WTC11 (cell line): Measurements from ENCODE around the gene ZNRF1. TPM values are rescaled to one million over a fixed set of nuclear protein-coding genes. Genes with fewer than 3 reads are reported as not detected.
"Not testable (repeated sequence)": the region's sequence is repeated elsewhere in the genome, so short reads cannot be mapped to it uniquely, and the experiment has no call there.

ENCODE experiments used
- ATAC-seq: fragments of 200-7000 bp; cut with Tn5 transposase; 2 replicates; pipeline ENCODE4 v1.10.0; 2021; ENCODE audit warnings: mild to moderate bottlenecking, moderate library complexity
- CTCF ChIA-PET: fragments of 300-600 bp; sonication (Branson Sonifier 250); formaldehyde crosslinking; loops from one replicate; lab custom pipeline; 2021; ENCODE audit warnings: antibody characterized with exemption; lab: Charles Lee
- POLR2A ChIA-PET: fragments of 350-600 bp; sonication (Branson Sonifier 250); formaldehyde crosslinking; loops from one replicate; lab custom pipeline; 2021; ENCODE audit warnings: antibody characterized with exemption; lab: Charles Lee
- DNase-seq: peaks from one replicate; pipeline ENCODE4 v3.0.0; 2021; ENCODE audit warnings: low spot score
- H3K27ac Mint-ChIP-seq: 2 replicates; pipeline ENCODE4 v1.8.0; 2021; ENCODE audit warnings: mixed read lengths
- H3K27me3 Mint-ChIP-seq: 2 replicates; pipeline ENCODE4 v1.8.0; 2021; ENCODE audit warnings: low read depth, mild to moderate bottlenecking, moderate library complexity, mixed read lengths
- H3K36me3 Mint-ChIP-seq: 2 replicates; pipeline ENCODE4 v1.8.0; 2021; ENCODE audit warnings: mixed read lengths
- H3K4me1 Mint-ChIP-seq: 2 replicates; pipeline ENCODE4 v1.8.0; 2022; ENCODE audit warnings: mixed read lengths
- H3K4me3 Mint-ChIP-seq: 2 replicates; pipeline ENCODE4 v1.8.0; 2021; ENCODE audit warnings: mild to moderate bottlenecking, moderate library complexity, mixed read lengths
- H3K9me3 Mint-ChIP-seq: 2 replicates; pipeline ENCODE4 v1.8.0; 2021; ENCODE audit warnings: mixed read lengths
- ATF2 ChIP-seq: sonication (generic); formaldehyde crosslinking; IDR thresholded peaks from 2 replicates; pipeline ENCODE4 v1.8.1; 2022; ENCODE audit warnings: low read depth, missing genetic modification reagents, borderline replicate concordance
- CBFB ChIP-seq: sonication (generic); formaldehyde crosslinking; IDR thresholded peaks from 2 replicates; pipeline ENCODE4 v1.8.1; 2022; ENCODE audit warnings: mild to moderate bottlenecking, low read depth, missing genetic modification reagents
- CTCF ChIP-seq: fragments of 200-600 bp; IDR thresholded peaks from 2 replicates; pipeline ENCODE4 v1.8.0; 2022; ENCODE audit warnings: antibody characterized with exemption
- FOXP1 ChIP-seq: sonication (generic); formaldehyde crosslinking; IDR thresholded peaks from 2 replicates; pipeline ENCODE4 v1.8.0; 2022; ENCODE audit warnings: missing genetic modification reagents, mild to moderate bottlenecking, moderate library complexity, borderline replicate concordance
- GRHL2 ChIP-seq: fragments of 250-450 bp; sonication (Bioruptor Pico); IDR thresholded peaks from 2 replicates; pipeline ENCODE4 v1.8.0; 2022; ENCODE audit warnings: mild to moderate bottlenecking, moderate library complexity; ENCODE audit not compliant: insufficient replicate concordance, severe bottlenecking
- HMGA2 ChIP-seq: fragments of 250-450 bp; sonication (Bioruptor Pico); IDR thresholded peaks from 2 replicates; pipeline ENCODE4 v1.4.0; 2021; ENCODE audit warnings: mild to moderate bottlenecking, moderate library complexity
- HMGXB4 ChIP-seq: sonication (generic); formaldehyde crosslinking; IDR thresholded peaks from 2 replicates; pipeline ENCODE4 v1.8.1; 2023; ENCODE audit warnings: mild to moderate bottlenecking, moderate library complexity, missing genetic modification reagents
- KAT7 ChIP-seq: sonication (generic); formaldehyde crosslinking; IDR thresholded peaks from 2 replicates; pipeline ENCODE4 v1.8.1; 2023; ENCODE audit warnings: missing genetic modification reagents, mild to moderate bottlenecking, borderline replicate concordance
- NR2C2 ChIP-seq: sonication (generic); formaldehyde crosslinking; IDR thresholded peaks from 2 replicates; pipeline ENCODE4 v1.8.0; 2022; ENCODE audit warnings: mild to moderate bottlenecking, missing genetic modification reagents
- SOX15 ChIP-seq: fragments of 250-450 bp; sonication (Bioruptor Pico); IDR thresholded peaks from 2 replicates; pipeline ENCODE4 v1.9.0; 2021; ENCODE audit warnings: mild to moderate bottlenecking
- TEAD1 ChIP-seq: sonication (generic); formaldehyde crosslinking; IDR thresholded peaks from 2 replicates; pipeline ENCODE4 v1.8.0; 2022; ENCODE audit warnings: mild to moderate bottlenecking, missing genetic modification reagents
- TP53 ChIP-seq: sonication (generic); formaldehyde crosslinking; IDR thresholded peaks from 2 replicates; pipeline ENCODE4 v1.8.1; 2023; ENCODE audit warnings: mild to moderate bottlenecking, missing genetic modification reagents
- ZNF219 ChIP-seq: sonication (generic); formaldehyde crosslinking; IDR thresholded peaks from 2 replicates; pipeline ENCODE4 v1.8.0; 2023; ENCODE audit warnings: missing genetic modification reagents, mild to moderate bottlenecking, borderline replicate concordance
- ZNF232 ChIP-seq: sonication (generic); formaldehyde crosslinking; IDR thresholded peaks from 2 replicates; pipeline ENCODE4 v1.8.0; 2022; ENCODE audit warnings: mild to moderate bottlenecking, missing genetic modification reagents
- ZNF281 ChIP-seq: sonication (generic); formaldehyde crosslinking; IDR thresholded peaks from 2 replicates; pipeline ENCODE4 v1.8.0; 2023; ENCODE audit warnings: mild to moderate bottlenecking, missing genetic modification reagents
- total RNA-seq: library from RNA; stranded (reverse); gene quantifications from 3 replicates; pipeline ENCODE4 v1.2.3, GENCODE V29; 2021
- TF ChIP-seq, protein P1 (sequence below): sonication (generic); formaldehyde crosslinking; IDR thresholded peaks from 2 replicates; pipeline ENCODE4 v1.8.0; 2022; ENCODE audit warnings: mild to moderate bottlenecking, missing genetic modification reagents
- TF ChIP-seq, protein P2 (sequence below): sonication (generic); formaldehyde crosslinking; IDR thresholded peaks from 2 replicates; pipeline ENCODE4 v1.8.0; 2022; ENCODE audit warnings: mild to moderate bottlenecking, missing genetic modification reagents
- TF ChIP-seq, protein P3 (sequence below): sonication (generic); formaldehyde crosslinking; IDR thresholded peaks from 2 replicates; pipeline ENCODE4 v1.8.0; 2023; ENCODE audit warnings: missing genetic modification reagents, mild to moderate bottlenecking, borderline replicate concordance

Gene ZNRF1
- total RNA-seq, 1 experiment from 2014 or later = 47.6 TPM

DNA sequence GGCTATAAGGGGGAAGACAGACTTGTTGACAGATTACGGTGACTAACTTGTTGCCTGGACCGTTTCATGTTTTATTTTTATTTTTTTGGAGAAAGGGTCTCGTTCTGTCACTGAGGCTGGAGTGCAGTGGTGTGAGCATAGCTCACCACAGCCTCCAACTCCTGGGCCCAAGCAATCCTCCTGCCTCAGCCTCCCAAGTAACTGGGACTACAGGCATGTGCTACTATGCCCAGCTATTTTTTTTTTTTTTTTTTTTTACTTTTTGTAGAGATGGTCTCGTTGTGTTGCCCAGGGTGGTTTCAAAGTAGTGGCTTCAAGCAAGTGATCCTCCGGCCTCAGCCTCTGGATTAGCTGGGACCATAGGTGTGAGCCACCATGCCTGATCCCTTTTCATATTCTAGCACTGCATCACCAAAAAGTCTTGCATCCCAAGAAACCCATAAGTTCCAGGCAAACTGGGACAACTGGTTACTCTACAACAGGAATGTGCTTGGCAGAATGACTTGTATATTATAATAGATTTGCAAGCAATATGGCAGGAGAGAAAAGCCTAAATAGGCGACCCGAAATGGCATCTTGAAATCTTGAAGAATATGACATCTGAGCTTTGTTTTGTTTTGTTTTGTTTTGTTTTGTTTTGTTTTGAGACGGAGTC lies 11.7 kb upstream of the ZNRF1 start (continued):
- TF ChIP-seq ZNF281 (CRISPR knock-in tag) = no peak
- no peak for TF ChIP-seq ZNF219
- TF ChIP-seq, protein P1, sequence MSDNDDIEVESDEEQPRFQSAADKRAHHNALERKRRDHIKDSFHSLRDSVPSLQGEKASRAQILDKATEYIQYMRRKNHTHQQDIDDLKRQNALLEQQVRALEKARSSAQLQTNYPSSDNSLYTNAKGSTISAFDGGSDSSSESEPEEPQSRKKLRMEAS (CRISPR knock-in tag) = no peak
- TF ChIP-seq ZNF232 (CRISPR knock-in tag) = no peak

GRCh38 chr16:74989864-74990263 lies 9.0 kb upstream of the ZNRF1 start:
- DNase-seq, H3K36me3 Mint-ChIP-seq, H3K27me3 Mint-ChIP-seq, POLR2A ChIA-PET, H3K27ac Mint-ChIP-seq, H3K9me3 Mint-ChIP-seq, H3K4me3 Mint-ChIP-seq, ATAC-seq: not testable (repeated sequence)
- CTCF ChIA-PET = interaction anchor here (1.2 kb wide), 1 partner anchor 9 kb away, joined by 3 read pairs; the partner anchor contains the start of gene ZNRF1
- H3K4me1 Mint-ChIP-seq = peaks cover 15% of the 10 kb centered on the region

DNA sequence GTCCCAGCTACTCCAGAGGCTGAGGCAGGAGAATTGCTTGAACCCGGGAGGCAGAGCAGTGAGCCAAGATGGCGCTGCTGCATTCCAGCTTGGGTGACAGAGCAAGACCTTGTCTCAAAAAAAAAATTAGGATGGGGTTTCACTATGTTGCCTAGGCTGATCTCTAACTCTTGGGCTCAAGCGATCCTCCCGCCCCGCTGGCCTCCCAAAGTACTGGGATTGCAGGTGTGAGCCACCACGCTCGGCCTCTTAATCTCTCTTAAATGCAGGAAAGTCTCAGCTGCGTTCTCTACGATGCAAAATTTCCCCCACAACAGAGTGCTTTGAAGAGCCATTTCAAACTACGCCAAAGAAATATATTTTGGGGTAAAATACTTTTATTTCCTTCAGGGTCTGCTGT lies 8.0 kb upstream of the ZNRF1 start:
- Mint-ChIP-seq H3K4me3 (no peak overlapping the region), H3K27me3 (no peaks in the 10 kb centered on the region; the same call in 1 of the 2 replicates), H3K36me3 (no peaks in the 10 kb centered on the region), H3K4me1 (peaks cover 15% of the 10 kb centered on the region), H3K9me3 (0 out of 2 replicates have a peak, but pooled peaks cover under 1% of the 10 kb centered on the region), H3K27ac (no peak overlapping the region)
- ChIA-PET CTCF (interaction anchor here (0.6 to 1.2 kb wide), 2 partner anchors 8 to 34 kb away, joined by 3 read pairs; partner anchors contain the start of gene ZNRF1), POLR2A (no interaction called here)
- no peak for DNase-seq
- TF ChIP-seq NR2C2 (CRISPR knock-in tag) (no peak), CBFB (CRISPR knock-in tag) (no peak), CTCF (no peak), HMGXB4 (CRISPR knock-in tag) (no peak), TP53 (no peak), TEAD1 (CRISPR knock-in tag) (no peak), SOX15 (CRISPR knock-in tag) (no peak), GRHL2 (CRISPR knock-in tag) (no peak), KAT7 (CRISPR knock-in tag) (no peak), FOXP1 (CRISPR knock-in tag) (no peak), HMGA2 (CRISPR knock-in tag) (no peak), ATF2 (no peak)
- TF ChIP-seq, protein P2, sequence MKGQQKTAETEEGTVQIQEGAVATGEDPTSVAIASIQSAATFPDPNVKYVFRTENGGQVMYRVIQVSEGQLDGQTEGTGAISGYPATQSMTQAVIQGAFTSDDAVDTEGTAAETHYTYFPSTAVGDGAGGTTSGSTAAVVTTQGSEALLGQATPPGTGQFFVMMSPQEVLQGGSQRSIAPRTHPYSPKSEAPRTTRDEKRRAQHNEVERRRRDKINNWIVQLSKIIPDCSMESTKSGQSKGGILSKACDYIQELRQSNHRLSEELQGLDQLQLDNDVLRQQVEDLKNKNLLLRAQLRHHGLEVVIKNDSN (CRISPR knock-in tag) = no peak
- TF ChIP-seq, protein P3, sequence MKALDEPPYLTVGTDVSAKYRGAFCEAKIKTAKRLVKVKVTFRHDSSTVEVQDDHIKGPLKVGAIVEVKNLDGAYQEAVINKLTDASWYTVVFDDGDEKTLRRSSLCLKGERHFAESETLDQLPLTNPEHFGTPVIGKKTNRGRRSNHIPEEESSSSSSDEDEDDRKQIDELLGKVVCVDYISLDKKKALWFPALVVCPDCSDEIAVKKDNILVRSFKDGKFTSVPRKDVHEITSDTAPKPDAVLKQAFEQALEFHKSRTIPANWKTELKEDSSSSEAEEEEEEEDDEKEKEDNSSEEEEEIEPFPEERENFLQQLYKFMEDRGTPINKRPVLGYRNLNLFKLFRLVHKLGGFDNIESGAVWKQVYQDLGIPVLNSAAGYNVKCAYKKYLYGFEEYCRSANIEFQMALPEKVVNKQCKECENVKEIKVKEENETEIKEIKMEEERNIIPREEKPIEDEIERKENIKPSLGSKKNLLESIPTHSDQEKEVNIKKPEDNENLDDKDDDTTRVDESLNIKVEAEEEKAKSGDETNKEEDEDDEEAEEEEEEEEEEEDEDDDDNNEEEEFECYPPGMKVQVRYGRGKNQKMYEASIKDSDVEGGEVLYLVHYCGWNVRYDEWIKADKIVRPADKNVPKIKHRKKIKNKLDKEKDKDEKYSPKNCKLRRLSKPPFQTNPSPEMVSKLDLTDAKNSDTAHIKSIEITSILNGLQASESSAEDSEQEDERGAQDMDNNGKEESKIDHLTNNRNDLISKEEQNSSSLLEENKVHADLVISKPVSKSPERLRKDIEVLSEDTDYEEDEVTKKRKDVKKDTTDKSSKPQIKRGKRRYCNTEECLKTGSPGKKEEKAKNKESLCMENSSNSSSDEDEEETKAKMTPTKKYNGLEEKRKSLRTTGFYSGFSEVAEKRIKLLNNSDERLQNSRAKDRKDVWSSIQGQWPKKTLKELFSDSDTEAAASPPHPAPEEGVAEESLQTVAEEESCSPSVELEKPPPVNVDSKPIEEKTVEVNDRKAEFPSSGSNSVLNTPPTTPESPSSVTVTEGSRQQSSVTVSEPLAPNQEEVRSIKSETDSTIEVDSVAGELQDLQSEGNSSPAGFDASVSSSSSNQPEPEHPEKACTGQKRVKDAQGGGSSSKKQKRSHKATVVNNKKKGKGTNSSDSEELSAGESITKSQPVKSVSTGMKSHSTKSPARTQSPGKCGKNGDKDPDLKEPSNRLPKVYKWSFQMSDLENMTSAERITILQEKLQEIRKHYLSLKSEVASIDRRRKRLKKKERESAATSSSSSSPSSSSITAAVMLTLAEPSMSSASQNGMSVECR = no peak
- TF ChIP-seq, protein P1 (CRISPR knock-in tag) = no peak
- TF ChIP-seq, all 79 proteins: peak for 0
- no peak for ATAC-seq
